RWPE1 (cell line): ENCODE data around the gene AUTS2.

Experiments used
- CTCF ChIA-PET: fragments of 350-600 bp; sonication (Branson Sonifier 250); formaldehyde crosslinking; extraction: SDS; loops from one replicate; lab custom pipeline; 2021; lab: Yijun Ruan, JAX
- POLR2A ChIA-PET: fragments of 400-600 bp; formaldehyde crosslinking; extraction: SDS; loops from one replicate; lab custom pipeline; 2020; ENCODE audit warnings: antibody characterized with exemption; ENCODE audit not compliant: low non-redundant PET; lab: Yijun Ruan, JAX
- DNase-seq: peaks from one replicate; pipeline ENCODE4 v3.0.0; 2012; ENCODE audit warnings: low spot score
- H3K27ac ChIP-seq: fragments of 450-650 bp; 2 replicates; pipeline ENCODE4 v1.5.1; 2017
- CTCF ChIP-seq: fragments of 450-650 bp; conservative IDR thresholded peaks from 2 replicates; pipeline ENCODE4 v1.5.1; 2017; ENCODE audit warnings: low read depth, mild to moderate bottlenecking

Gene AUTS2

GRCh38 chr7:69593511-69593910, 4.8 kb upstream of the AUTS2 start:
- DNase-seq: no peak
- H3K27ac ChIP-seq: no peak overlapping the region
- TF ChIP-seq CTCF: no peak
- ChIA-PET CTCF (interaction anchor here (0.9 kb wide), 2 partner anchors 35 to 200 kb away, joined by 4 read pairs; no protein-coding TSS in a partner anchor), POLR2A (no interaction called here)

DNA sequence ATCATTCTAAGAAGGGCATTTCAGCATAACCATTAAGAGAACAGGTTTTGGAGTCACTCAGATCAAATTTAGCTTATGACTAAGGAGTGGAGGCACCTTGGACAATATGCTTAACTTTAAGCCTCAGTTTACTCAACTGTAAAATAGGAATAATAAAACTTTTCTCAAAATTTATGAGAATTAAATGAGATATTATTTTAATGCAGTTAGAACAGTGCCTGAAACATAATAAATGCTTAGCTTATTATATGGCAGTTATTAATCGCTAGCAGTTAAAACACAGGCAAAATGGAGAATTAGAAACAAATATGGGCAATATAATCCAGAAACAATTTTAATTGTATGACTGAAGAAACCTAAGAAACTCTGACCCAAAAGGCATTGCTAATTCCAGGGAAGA, 2.9 kb upstream of the AUTS2 start:
- ChIA-PET CTCF (interaction anchor here (0.6 to 0.7 kb wide), 2 partner anchors 52 to 115 kb away, joined by 3 read pairs; no protein-coding TSS in a partner anchor), POLR2A (no interaction called here)
- DNase-seq: no peak
- no peak overlapping the region for H3K27ac ChIP-seq
- TF ChIP-seq CTCF: no peak

GRCh38 chr7:69596056-69596455, 2.2 kb upstream of the AUTS2 start:
- DNase-seq: no peak
- ChIA-PET POLR2A (no interaction called here), CTCF (interaction anchor here (0.7 kb wide), 1 partner anchor 115 kb away, joined by 3 read pairs; no protein-coding TSS in a partner anchor)
- TF ChIP-seq CTCF: no peak
- H3K27ac ChIP-seq: no peak overlapping the region

DNA sequence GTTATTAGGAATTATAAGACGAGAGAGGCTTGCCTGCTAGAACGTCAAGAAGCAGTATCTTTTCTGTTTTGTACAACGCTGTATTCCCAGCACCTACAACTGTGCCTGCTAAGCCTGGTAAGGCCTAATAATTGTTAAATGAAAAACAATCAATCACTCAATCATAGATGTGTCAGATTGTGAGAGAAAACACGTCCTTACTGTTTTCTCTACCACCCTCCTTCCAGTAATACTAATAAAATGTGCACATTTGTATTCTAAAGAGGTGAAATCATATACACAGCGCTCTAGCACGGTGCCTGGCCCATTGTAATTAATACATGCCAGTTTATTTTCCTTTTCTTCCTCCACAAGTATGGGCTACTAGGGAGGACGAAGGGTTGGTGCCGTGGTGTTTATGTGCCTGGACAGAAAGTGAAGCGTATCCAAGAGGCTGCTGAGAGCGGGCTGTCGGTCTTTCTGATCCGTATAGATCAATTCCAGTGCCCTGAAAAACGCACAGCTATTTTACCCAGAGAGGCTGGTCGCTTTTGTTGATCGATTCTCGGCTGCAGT, 1.5 kb upstream of the AUTS2 start:
- POLR2A ChIA-PET: no interaction called here
- CTCF ChIA-PET: no interaction called here
- H3K27ac ChIP-seq: no peak overlapping the region
- no peak for TF ChIP-seq CTCF
- DNase-seq: no peak

GRCh38 chr7:69597278-69598076, 798 bp upstream of the AUTS2 start:
- no peak overlapping the region for H3K27ac ChIP-seq
- no peak for TF ChIP-seq CTCF
- no peak for DNase-seq
- ChIA-PET CTCF (no interaction called here), POLR2A (no interaction called here)

GRCh38 chr7:69598487-69599285, 411 bp downstream of the AUTS2 start:
- CTCF ChIA-PET: no interaction called here
- no peak overlapping the region for H3K27ac ChIP-seq
- DNase-seq: peak; percentile 27
- POLR2A ChIA-PET: no interaction called here
- TF ChIP-seq CTCF: no peak
